AG04450 (cell line): Measurements from ENCODE around the gene NOS3. TPM values are rescaled to one million over a fixed set of nuclear protein-coding genes. Genes with fewer than 3 reads are reported as not detected.
"Not testable (repeated sequence)": the region's sequence is repeated elsewhere in the genome, so short reads cannot be mapped to it uniquely, and the experiment has no call there.

Experiments
- CTCF ChIA-PET: fragments of 300-600, 350-600 bp; formaldehyde crosslinking; extraction: SDS; loops from one replicate; lab custom pipeline; 2022; ENCODE audit warnings: antibody characterized with exemption, inconsistent platforms; lab: Charles Lee
- POLR2A ChIA-PET: fragments of 350-600 bp; formaldehyde crosslinking; extraction: SDS; loops from one replicate; lab custom pipeline; 2021; ENCODE audit warnings: antibody characterized with exemption, inconsistent platforms; lab: Yijun Ruan, JAX
- DNase-seq: peaks from one replicate; pipeline ENCODE4 v3.0.0-alpha.2; 2011; ENCODE audit warnings: low read depth, low spot score
- H3K27ac ChIP-seq: one replicate; pipeline ENCODE4 v1.5.1; 2012; ENCODE audit warnings: low read depth, low read length, control low read depth
- H3K27me3 ChIP-seq: one replicate; pipeline ENCODE4 v1.6.0; 2012; ENCODE audit warnings: low read length; ENCODE audit not compliant: control insufficient read depth, insufficient read depth
- H3K4me3 ChIP-seq: 2 replicates; pipeline ENCODE4 v1.5.1; 2011; ENCODE audit warnings: mild to moderate bottlenecking, low read depth, low read length, control low read depth
- H3K9me3 ChIP-seq: 2 replicates; pipeline ENCODE4 v1.5.1; 2012; ENCODE audit warnings: low read length; ENCODE audit not compliant: control insufficient read depth, insufficient read depth
- CTCF ChIP-seq: IDR thresholded peaks from 2 replicates; pipeline ENCODE4 v1.5.1; 2011; ENCODE audit warnings: low read depth, low read length, control low read depth, inconsistent platforms
- polyA plus RNA-seq: library from polyadenylated mRNA; depleted of rRNA; stranded (reverse); fragments of >200 nt; gene quantifications from 2 replicates; pipeline ENCODE4 v1.2.3, GENCODE V29; 2011

The NOS3 gene
- polyA plus RNA-seq, 1 experiment = 0.60 TPM

GRCh38 chr7:151025924-151026671 lies 35.3 kb downstream of the NOS3 start:
- H3K27me3 ChIP-seq = peaks cover 15% of the 10 kb centered on the region
- H3K27ac ChIP-seq = no peak overlapping the region
- ChIA-PET CTCF (interaction anchor here (1.4 kb wide), 1 partner anchor 8 kb away, joined by 13 read pairs; no protein-coding TSS in a partner anchor), POLR2A (no interaction called here)
- H3K9me3 ChIP-seq = no peaks in the 10 kb centered on the region
- DNase-seq = no peak
- no peak for TF ChIP-seq CTCF
- H3K4me3 ChIP-seq = no peak overlapping the region

GRCh38 chr7:151026771-151027727 lies 36.2 kb downstream of the NOS3 start:
- H3K27me3 ChIP-seq, H3K9me3 ChIP-seq, H3K27ac ChIP-seq, H3K4me3 ChIP-seq, POLR2A ChIA-PET, DNase-seq: not testable (repeated sequence)
- CTCF ChIA-PET = interaction anchor here (1.4 kb wide), 2 partner anchors 8 to 9 kb away, joined by 6 to 13 read pairs; no protein-coding TSS in a partner anchor

GRCh38 chr7:151027728-151028130 lies 36.9 kb downstream of the NOS3 start:
- ChIA-PET CTCF (interaction anchor here (0.7 to 1.9 kb wide), 5 partner anchors 9 to 123 kb away, joined by 3 to 13 read pairs (median 6); no protein-coding TSS in a partner anchor), POLR2A (interaction anchor here (0.6 to 1.3 kb wide), 6 partner anchors 9 to 86 kb away, joined by 3 to 6 read pairs (median 4); no protein-coding TSS in a partner anchor)
- Histone ChIP-seq H3K27ac (peak overlapping the region; percentile 21), H3K4me3 (peak overlapping the region; percentile 90)
- not testable (repeated sequence) for H3K9me3 ChIP-seq, H3K27me3 ChIP-seq, DNase-seq

GRCh38 chr7:151028131-151028947 lies 37.5 kb downstream of the NOS3 start, which contains the start of gene ABCB8:
Gene ABCB8, plus strand, starts transcription at chr7:151028450. Its CDS starts 66 bp downstream, at chr7:151028516.
- ChIA-PET POLR2A (interaction anchor here (0.6 to 1.3 kb wide), 8 partner anchors 10 to 85 kb away, joined by 3 to 6 read pairs (median 4); partner anchors contain the start of gene FASTK), CTCF (interaction anchor here (0.7 to 1.9 kb wide), 7 partner anchors 10 to 124 kb away, joined by 3 to 13 read pairs (median 5); no protein-coding TSS in a partner anchor)
- peak; percentile 96 for DNase-seq
- peak; percentile 46 for TF ChIP-seq CTCF
- Histone ChIP-seq H3K4me3 (peak within 1 kb of the TSS; percentile 90), H3K27me3 (peaks cover 5% of the 10 kb centered on the region), H3K9me3 (no peaks in the 10 kb centered on the region), H3K27ac (peak within 1 kb of the TSS; percentile 39)

- peak overlapping the region; percentile 90 for H3K4me3 ChIP-seq
- no peaks in the 10 kb centered on the region for H3K27me3 ChIP-seq
- TF ChIP-seq CTCF = no peak
- H3K9me3 ChIP-seq = no peaks in the 10 kb centered on the region
- CTCF ChIA-PET = interaction anchor here (1.1 to 1.9 kb wide), 6 partner anchors 9 to 84 kb away, joined by 3 to 13 read pairs (median 6); no protein-coding TSS in a partner anchor
- H3K27ac ChIP-seq = peak overlapping the region; percentile 39
- POLR2A ChIA-PET = interaction anchor here (0.6 to 1.3 kb wide), 7 partner anchors 11 to 1128 kb away, joined by 3 to 8 read pairs (median 5); partner anchors contain the start of gene FASTK
- no peak for DNase-seq
Measured at GRCh38 chr7:151028948-151029501, 38.2 kb downstream of the NOS3 start.
